Measurements from ENCODE around the gene SLC10A7. TPM values are rescaled to one million over a fixed set of nuclear protein-coding genes. Genes with fewer than 3 reads are reported as not detected.

SLC10A7 gene
- total RNA-seq, 2 donors from 2014 or later = 14.3 to 16.8 TPM

- intact Hi-C loops (cut with DNase I) = no loop called here
- DNase-seq (ENCODE audit: low spot score) = no peak
These were observed 277.2 kb downstream of the SLC10A7 start for GRCh38 chr4:146244496-146244895.

- DNase-seq (ENCODE audit: low spot score) = no peak
- intact Hi-C loops (cut with DNase I) = no loop called here
These were observed 277.9 kb downstream of the SLC10A7 start for GRCh38 chr4:146243883-146244277.

GRCh38 chr4:146243141-146243882 lies 278.4 kb downstream of the SLC10A7 start:
- intact Hi-C loops (cut with DNase I) = no loop called here
- DNase-seq (ENCODE audit: low spot score) = peak; percentile 81

GRCh38 chr4:146238107-146238506 lies 283.6 kb downstream of the SLC10A7 start:
- intact Hi-C loops (cut with DNase I) = no loop called here

GRCh38 chr4:146237092-146237491 lies 284.6 kb downstream of the SLC10A7 start:
- intact Hi-C loops (cut with DNase I) = no loop called here
- no peak for DNase-seq (ENCODE audit: low spot score)

More at GRCh38 chr4:146238107-146238506, 283.6 kb downstream of the SLC10A7 start:
- DNase-seq (ENCODE audit: low spot score) = no peak

GRCh38 chr4:146236216-146236615 lies 285.5 kb downstream of the SLC10A7 start:
- intact Hi-C loops (cut with DNase I) = no loop called here
- DNase-seq (ENCODE audit: low spot score) = no peak

GRCh38 chr4:146235654-146236177 lies 286.0 kb downstream of the SLC10A7 start:
- no peak for DNase-seq (ENCODE audit: low spot score)
- intact Hi-C loops (cut with DNase I) = no loop called here

- DNase-seq (ENCODE audit: low spot score) = no peak
- intact Hi-C loops (cut with DNase I) = no loop called here
These were observed 289.5 kb downstream of the SLC10A7 start for GRCh38 chr4:146232131-146232722.

- no peak for DNase-seq (ENCODE audit: low spot score)
- intact Hi-C loops (cut with DNase I) = no loop called here
These were observed 292.3 kb downstream of the SLC10A7 start for GRCh38 chr4:146229406-146229805.

- DNase-seq (ENCODE audit: low spot score) = no peak
- intact Hi-C loops (cut with DNase I) = no loop called here
These were observed 297.3 kb downstream of the SLC10A7 start for GRCh38 chr4:146224326-146224966.

GRCh38 chr4:146222313-146222712 lies 299.4 kb downstream of the SLC10A7 start:
- intact Hi-C loops (cut with DNase I) = no loop called here

GRCh38 chr4:146214238-146214637 lies 307.5 kb downstream of the SLC10A7 start, which contains the start of gene REELD1:
REELD1 (plus strand) TSS chr4:146214538; CDS start chr4:146216953, 2,415 bp downstream.
- no peak for DNase-seq (ENCODE audit: low spot score)
- intact Hi-C loops (cut with DNase I) = no loop called here

More at GRCh38 chr4:146222313-146222712, 299.4 kb downstream of the SLC10A7 start:
- no peak for DNase-seq (ENCODE audit: low spot score)

- DNase-seq (ENCODE audit: low spot score) = no peak
- intact Hi-C loops (cut with DNase I) = no loop called here
These were observed 309.0 kb downstream of the SLC10A7 start for GRCh38 chr4:146212781-146213180.

GRCh38 chr4:146211440-146211839 lies 310.3 kb downstream of the SLC10A7 start:
- intact Hi-C loops (cut with DNase I) = no loop called here
- DNase-seq (ENCODE audit: low spot score) = peak; percentile 61

- no peak for DNase-seq (ENCODE audit: low spot score)
- intact Hi-C loops (cut with DNase I) = no loop called here
These were observed 310.9 kb downstream of the SLC10A7 start for GRCh38 chr4:146210890-146211289.

- DNase-seq (ENCODE audit: low spot score) = no peak
- intact Hi-C loops (cut with DNase I) = no loop called here
These were observed 314.3 kb downstream of the SLC10A7 start for GRCh38 chr4:146207410-146207809.
